SU-DHL-6 (cell line): ENCODE results near the gene LTBP1.

Experiments
- EZH2phosphoT487 ChIP-seq: fragments of 200-600 bp; sonication (generic), shearing (Covaris generic); conservative IDR thresholded peaks from 2 replicates; pipeline ENCODE4 v1.6.1; 2018; ENCODE audit warnings: mild to moderate bottlenecking, antibody characterized with exemption, low read length, moderate library complexity, mixed read lengths
- TF ChIP-seq, protein P1 (sequence below): fragments of 200-600 bp; sonication (generic); IDR thresholded peaks from one replicate; pipeline ENCODE4 v1.5.1; 2017; ENCODE audit warnings: antibody characterized with exemption, mild to moderate bottlenecking, low read length, moderate library complexity; ENCODE audit not compliant: insufficient read depth, poor library complexity, severe bottlenecking

DNA sequence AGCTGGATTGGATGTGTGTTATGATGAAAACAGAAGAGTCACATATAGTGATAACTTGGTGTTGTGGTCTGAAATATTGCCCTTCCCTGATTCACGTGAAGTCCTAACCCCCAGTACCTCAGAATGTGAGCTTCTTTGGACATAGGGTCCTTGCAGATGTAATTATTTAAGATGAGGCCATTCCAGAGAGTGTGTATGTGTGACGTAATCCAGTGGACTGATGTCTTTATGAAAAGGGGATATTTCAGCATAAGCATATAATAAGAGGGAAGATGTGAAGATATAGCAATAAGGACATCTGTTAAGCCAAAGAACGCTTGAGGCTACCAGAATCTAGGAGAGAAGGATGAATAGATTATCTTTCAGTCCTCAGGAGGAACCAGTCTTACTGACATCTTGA is 62.5 kb downstream of the LTBP1 start:
- TF ChIP-seq, protein P1, sequence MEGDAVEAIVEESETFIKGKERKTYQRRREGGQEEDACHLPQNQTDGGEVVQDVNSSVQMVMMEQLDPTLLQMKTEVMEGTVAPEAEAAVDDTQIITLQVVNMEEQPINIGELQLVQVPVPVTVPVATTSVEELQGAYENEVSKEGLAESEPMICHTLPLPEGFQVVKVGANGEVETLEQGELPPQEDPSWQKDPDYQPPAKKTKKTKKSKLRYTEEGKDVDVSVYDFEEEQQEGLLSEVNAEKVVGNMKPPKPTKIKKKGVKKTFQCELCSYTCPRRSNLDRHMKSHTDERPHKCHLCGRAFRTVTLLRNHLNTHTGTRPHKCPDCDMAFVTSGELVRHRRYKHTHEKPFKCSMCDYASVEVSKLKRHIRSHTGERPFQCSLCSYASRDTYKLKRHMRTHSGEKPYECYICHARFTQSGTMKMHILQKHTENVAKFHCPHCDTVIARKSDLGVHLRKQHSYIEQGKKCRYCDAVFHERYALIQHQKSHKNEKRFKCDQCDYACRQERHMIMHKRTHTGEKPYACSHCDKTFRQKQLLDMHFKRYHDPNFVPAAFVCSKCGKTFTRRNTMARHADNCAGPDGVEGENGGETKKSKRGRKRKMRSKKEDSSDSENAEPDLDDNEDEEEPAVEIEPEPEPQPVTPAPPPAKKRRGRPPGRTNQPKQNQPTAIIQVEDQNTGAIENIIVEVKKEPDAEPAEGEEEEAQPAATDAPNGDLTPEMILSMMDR: no peak
- no peak for TF ChIP-seq EZH2phosphoT487
